NCI-H226 (cell line): Measurements from ENCODE around the gene DDX28.
"Not testable (repeated sequence)": the region's sequence is repeated elsewhere in the genome, so short reads cannot be mapped to it uniquely, and the experiment has no call there.

Experiments used
- DNase-seq: peaks from one replicate; pipeline ENCODE4 v3.0.0-alpha.2; 2015

The DDX28 gene

DNA sequence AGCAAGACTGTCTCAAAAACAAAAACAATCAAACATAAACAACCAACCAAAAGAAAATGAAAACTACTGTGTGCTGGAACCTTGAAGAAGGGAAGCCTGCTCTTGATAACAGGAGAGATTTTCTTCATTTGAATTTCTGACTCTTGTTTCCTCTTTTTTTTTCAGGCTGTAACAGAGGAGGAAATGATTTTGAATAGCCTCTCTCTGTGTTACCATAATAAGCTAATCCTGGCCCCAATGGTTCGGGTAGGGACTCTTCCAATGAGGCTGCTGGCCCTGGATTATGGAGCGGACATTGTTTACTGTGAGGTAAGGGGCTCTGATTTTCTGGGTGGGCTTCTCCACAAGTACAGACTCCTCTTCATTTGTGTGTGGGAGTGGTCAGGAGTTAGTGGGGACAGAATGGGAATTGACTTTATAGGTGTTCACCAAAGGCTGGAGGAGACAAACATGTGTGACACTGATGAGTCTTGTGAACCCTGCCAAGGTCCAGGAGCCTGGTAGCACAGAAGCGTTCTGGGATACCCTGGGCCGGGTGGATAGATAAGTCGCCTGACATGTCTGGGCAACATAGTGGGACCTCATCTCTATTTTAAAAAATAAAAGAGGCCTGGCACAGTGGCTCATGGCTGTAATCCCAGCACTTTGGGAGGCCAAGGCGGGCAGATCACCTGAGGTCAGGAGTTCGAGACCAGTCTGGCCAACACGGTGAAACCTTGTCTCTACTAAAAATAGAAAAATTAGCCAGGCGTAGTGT, 15.0 kb upstream of the DDX28 start:
- DNase-seq: no peak

DNA sequence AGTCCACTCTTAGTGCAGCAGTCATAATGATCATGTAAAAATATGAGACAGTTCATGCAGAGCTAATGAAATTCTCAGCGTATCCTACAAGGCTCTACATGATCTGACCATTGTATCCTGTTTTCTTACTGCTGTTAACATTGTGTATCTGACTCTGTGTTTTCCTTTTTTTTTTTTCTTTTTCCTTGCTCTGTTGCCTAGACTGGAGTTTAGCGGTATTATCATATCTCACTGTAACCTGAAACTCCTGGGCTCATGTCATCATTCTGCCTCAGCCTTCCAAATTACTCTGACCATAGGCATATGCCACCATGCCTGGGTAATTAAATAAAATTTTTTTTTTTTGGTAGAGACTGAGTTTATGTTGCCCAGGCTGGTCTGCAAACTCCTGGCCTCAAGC, 12.2 kb upstream of the DDX28 start:
- DNase-seq: no peak

DNA sequence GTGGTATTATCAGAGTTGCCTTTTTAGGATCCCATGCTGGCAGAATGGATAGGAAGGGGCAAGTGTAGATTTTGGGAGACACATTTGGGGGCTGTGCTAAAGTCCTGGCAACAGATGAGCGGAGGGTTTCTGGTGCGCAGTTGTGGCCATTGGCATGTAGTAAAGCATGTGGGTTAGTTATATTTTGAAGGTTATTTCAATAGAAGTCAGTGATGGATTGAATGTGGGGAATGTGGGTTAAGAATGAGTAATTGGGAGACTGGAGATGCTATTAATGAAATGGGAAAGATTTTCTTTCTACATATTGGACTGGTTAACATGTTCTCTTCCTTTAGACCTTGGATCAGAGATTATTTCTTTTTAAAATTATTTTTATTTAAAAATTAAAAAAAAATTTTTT, 10.1 kb upstream of the DDX28 start:
- no peak for DNase-seq

GRCh38 chr16:68031951-68032350, 8.9 kb upstream of the DDX28 start:
- DNase-seq: peak; percentile 91

DNA sequence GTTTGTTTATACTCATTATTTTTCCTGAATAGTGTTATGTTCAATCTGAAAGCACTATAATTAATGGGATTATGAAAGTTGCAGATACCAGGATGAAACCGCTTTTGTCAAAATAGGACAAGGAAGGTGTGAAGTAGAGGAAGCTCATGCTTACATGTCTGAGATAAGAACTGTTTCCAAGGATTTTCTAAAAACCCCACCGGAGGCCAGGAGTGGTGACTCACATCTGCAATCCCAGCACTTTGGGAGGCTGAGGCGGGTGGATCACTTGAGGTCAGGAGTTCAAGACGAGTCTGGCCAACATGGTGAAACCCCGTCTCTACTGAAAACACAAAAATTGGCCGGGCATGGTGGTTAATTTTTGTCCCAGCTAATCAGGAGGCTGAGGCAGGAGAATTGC, 7.1 kb upstream of the DDX28 start:
- peak; percentile 88 for DNase-seq

DNA sequence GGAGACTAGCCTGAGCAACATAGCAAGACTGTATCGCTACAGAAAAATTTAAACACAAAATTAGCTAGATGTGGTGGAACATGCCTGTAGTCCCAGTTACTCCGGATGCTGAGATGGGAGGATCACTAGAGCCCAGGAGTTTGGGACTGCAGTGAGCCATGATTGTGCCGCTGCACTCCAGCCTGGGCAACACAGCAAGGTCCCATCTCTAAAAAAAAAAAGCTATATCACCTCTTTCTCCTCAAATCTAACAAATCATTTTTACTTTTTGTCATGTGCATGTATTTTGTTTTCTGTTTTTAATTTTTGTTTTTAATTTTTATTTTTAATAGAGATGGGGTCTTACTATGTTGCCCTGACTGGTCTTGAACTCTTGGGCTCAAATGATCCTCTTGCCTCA, 6.0 kb upstream of the DDX28 start:
- DNase-seq: no peak

DNA sequence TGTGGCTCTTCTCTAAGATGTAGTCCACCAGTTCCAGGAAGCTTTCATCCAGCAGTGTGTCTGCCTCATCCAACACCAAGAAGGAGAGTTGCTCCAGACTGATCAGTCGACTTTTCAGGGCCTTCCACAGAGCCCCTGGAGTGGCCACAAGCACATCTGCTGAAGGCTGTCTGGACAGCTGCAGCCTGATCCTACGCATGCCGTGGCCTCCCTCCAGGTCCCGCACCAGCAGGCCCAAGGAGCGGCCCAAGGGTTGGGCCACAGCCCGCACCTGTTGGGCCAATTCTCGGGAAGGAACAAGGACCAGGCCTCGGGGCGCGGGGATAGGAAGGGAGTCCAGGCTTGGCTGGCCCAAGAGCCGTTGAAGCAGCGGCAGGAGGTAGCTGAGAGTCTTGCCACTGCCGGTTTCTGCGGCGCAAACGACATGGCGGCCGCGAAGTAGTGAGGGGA, 729 bp downstream of the DDX28 start:
- DNase-seq: no peak

- DNase-seq: no peak
Measured at GRCh38 chr16:68021490-68021889, 1.5 kb downstream of the DDX28 start.

GRCh38 chr16:68019167-68019680, 3.8 kb downstream of the DDX28 start:
- DNase-seq: no peak

DNA sequence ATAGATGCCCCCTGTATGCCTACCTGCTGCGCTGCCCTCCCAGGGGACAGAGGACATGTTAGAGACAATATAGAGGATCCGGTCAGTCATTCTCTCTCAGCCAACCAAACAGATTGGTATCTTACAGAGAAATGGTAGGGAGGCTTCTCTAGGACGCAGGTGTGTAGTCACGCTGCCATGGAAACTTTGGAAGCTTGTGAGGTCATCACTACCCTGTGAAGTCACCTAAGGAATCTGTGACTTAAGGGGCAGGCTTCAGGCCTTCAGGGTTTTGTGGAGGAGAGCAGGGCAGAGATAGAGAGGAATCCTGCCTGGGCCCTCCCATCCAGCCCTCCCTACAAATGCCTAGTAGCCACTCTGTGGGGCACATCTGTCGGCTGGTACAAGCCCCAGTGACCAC, 7.4 kb downstream of the DDX28 start, which contains the start of gene DPEP2NB:
TSS of gene DPEP2NB (minus strand) at position 231 of the 400 bp plus-strand sequence. CDS start at position 90, 141 bp downstream.
- DNase-seq: no peak

GRCh38 chr16:68013440-68013839, 9.6 kb downstream of the DDX28 start:
- no peak for DNase-seq

DNA sequence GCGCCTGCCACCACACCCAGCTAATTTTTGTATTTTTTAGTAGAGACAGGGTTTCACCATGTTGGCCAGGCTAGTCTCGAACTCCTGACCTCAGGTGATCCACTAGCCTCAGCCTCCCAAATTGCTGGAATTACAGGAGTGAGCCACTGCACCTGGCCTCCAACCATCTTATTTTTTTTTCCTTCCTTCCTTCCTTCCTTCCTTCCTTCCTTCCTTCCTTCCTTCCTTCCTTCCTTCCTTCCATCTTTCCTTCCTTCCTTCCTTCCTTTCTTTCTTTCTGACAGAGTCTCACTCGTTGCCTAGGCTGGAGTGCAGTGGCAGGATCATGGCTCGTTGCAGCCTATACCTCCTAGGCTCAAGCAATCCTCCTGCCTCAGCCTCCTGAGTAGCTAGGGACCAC, 13.2 kb downstream of the DDX28 start:
- not testable (repeated sequence) for DNase-seq

GRCh38 chr16:68009157-68009735, 13.8 kb downstream of the DDX28 start:
- no peak for DNase-seq

GRCh38 chr16:68005786-68006286, 17.2 kb downstream of the DDX28 start:
- no peak for DNase-seq

- DNase-seq: no peak
Measured at GRCh38 chr16:68005211-68005610, 17.8 kb downstream of the DDX28 start.

GRCh38 chr16:68003031-68003430, 20.0 kb downstream of the DDX28 start:
- DNase-seq: no peak

- DNase-seq: no peak
Measured at GRCh38 chr16:68000450-68000849, 22.6 kb downstream of the DDX28 start.

- DNase-seq: no peak
Measured at GRCh38 chr16:67999985-68000384, 23.0 kb downstream of the DDX28 start.

GRCh38 chr16:67998779-67999688, 24.0 kb downstream of the DDX28 start, which contains the start of gene DPEP2:
Gene DPEP2 (minus strand): TSS chr16:67999484. CDS start chr16:67993212, 6,272 bp downstream.
- not testable (repeated sequence) for DNase-seq

- not testable (repeated sequence) for DNase-seq
Measured at GRCh38 chr16:67998231-67998778, 24.7 kb downstream of the DDX28 start.

GRCh38 chr16:67996666-67997065, 26.4 kb downstream of the DDX28 start:
- no peak for DNase-seq

DNA sequence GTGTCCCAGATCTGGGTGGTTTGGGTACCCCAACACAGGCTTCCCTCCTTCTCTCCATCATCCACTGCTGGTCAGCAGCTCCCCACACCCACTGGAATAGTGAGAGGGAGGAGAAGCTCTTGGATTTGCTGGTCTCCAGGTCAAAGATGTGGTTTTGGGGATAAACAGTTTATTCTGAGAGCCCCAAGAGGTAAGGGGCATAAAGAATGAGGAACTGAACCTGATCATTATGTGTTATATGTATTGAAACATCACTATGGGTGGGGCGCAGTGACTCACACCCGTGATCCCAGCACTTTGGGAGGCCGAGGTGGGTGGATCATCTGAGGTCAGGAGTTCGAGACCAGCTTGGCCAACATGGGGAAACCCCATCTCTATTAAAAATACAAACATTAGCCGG, 27.6 kb downstream of the DDX28 start:
- no peak for DNase-seq

DNA sequence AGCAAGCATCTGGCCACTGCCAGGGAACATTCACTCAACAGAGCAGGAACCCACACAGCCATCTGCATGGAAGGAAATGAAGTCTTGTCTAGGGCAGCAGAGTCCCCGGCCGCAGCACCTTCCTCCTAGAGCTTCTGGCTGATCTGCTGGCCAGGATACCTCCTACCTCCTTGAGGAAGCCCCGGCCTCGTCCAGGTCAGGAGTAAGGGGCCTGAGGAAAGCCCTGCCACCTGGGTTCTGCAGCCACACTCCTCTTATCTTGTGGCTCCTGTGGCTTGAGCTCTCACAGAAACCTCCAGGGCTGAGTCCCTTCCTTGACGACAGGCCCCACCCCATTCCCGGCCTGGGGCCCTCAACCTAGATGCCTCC, 29.0 kb downstream of the DDX28 start:
- DNase-seq: not testable (repeated sequence)
